ENCODE data around the gene CLEC2B.
A peak's percentile ranks its signal among the peaks of the same experiment; 100 is the strongest.
"Not testable (repeated sequence)": the region's sequence is repeated elsewhere in the genome, so short reads cannot be mapped to it uniquely, and the experiment has no call there.

The CLEC2B gene

GRCh38 chr12:9869307-9870161, at the start of gene CLEC2B:
CLEC2B (minus strand) TSS chr12:9869354.
- peak; percentile 15 for DNase-seq (ENCODE audit: low read depth)

GRCh38 chr12:9911708-9912107, 42.6 kb upstream of the CLEC2B start:
- DNase-seq (ENCODE audit: low read depth): no peak

GRCh38 chr12:9910716-9911421, 41.7 kb upstream of the CLEC2B start:
- no peak for DNase-seq (ENCODE audit: low read depth)

GRCh38 chr12:9909724-9910123, 40.6 kb upstream of the CLEC2B start:
- DNase-seq (ENCODE audit: low read depth): no peak

GRCh38 chr12:9908350-9908749, 39.2 kb upstream of the CLEC2B start:
- DNase-seq (ENCODE audit: low read depth): no peak

DNA sequence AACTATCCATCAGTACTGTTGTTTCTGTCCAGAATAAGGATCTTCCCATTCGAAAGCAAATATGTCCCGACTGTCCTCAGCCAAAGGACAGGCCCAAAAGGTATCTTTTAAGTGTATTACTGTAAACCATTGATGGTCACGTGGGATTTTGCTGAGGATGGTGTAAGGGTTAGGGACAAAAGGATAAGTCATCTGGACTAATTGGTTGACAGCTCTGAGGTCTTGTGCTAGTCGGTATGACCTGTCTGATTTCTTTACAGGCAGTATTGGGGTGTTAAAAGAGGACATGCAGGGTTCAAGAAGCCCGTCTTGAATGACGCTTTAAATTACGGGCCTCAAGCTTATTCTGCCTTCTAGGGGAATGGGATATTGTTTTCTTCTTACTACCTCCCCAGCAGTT, 38.6 kb upstream of the CLEC2B start:
- DNase-seq (ENCODE audit: low read depth): no peak

DNA sequence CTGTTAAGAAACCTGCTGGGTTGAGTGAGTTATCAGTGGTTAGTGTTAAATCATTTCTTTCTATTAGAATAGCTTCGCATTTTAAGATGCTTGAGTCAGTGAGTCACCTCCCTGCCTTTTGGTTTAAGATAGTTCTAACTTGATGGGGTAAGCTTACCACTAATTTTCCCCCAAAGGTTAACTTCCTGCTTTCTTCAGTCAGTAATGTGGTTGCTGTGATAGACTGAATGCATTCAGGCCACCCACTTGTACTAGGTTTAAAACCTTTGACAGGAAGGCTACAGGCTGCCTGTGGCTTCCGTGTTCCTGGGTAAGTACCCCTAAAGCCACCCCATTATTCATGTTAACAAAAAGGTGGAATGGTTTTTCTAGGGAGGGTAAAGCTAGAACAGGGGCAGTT, 37.7 kb upstream of the CLEC2B start:
- DNase-seq (ENCODE audit: low read depth): peak; percentile 33

- DNase-seq (ENCODE audit: low read depth): no peak
Observed at GRCh38 chr12:9902539-9903228, 33.5 kb upstream of the CLEC2B start.

- DNase-seq (ENCODE audit: low read depth): no peak
Observed at GRCh38 chr12:9900930-9901329, 31.8 kb upstream of the CLEC2B start.

- no peak for DNase-seq (ENCODE audit: low read depth)
Observed at GRCh38 chr12:9899209-9899608, 30.1 kb upstream of the CLEC2B start.

DNA sequence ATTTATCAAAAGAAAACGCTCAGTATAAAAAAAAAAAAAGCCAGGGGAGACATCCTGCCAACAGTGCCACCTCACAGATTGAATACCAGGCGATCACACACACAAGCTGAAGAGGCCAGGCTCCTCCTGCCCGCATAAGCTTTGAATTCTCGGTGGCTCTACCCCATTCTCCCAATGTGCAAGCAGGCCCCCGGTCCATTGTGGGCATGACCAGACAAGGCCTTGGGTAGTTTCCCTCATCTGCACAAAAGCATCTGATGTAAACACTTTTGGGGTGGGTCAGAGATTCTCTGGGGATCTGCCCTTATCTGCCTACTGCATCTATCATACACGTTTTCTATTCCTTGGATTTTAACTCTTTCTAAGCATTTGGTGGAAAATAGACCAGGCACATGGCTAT, 28.4 kb upstream of the CLEC2B start:
- no peak for DNase-seq (ENCODE audit: low read depth)

GRCh38 chr12:9895215-9895971, 26.2 kb upstream of the CLEC2B start:
- DNase-seq (ENCODE audit: low read depth): no peak

- no peak for DNase-seq (ENCODE audit: low read depth)
Observed at GRCh38 chr12:9888665-9889273, 19.6 kb upstream of the CLEC2B start.

DNA sequence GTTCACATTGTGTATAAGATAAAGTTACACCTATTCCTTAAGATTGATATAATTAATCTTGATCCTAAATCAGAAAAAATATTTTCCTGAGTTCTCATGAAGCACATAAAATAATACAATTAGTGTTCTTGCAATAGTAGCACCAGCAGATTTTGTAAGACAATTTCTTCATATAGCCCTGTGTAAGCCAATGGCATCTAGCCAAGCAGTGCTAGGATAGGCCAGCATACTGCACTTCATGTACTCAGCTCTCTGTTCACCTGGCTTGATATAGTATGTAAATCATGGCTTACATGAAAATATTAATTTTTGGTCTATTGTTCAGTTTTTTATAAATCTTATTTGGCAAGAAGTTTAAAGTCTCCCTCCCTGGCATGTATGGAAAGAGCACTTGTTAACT, 14.0 kb upstream of the CLEC2B start:
- no peak for DNase-seq (ENCODE audit: low read depth)

GRCh38 chr12:9881988-9882387, 12.8 kb upstream of the CLEC2B start:
- no peak for DNase-seq (ENCODE audit: low read depth)

GRCh38 chr12:9881246-9881645, 12.1 kb upstream of the CLEC2B start, which contains the start of gene KLRF2:
KLRF2 (plus strand) TSS chr12:9881489; CDS start chr12:9881596, 107 bp downstream.
- DNase-seq (ENCODE audit: low read depth): no peak

DNA sequence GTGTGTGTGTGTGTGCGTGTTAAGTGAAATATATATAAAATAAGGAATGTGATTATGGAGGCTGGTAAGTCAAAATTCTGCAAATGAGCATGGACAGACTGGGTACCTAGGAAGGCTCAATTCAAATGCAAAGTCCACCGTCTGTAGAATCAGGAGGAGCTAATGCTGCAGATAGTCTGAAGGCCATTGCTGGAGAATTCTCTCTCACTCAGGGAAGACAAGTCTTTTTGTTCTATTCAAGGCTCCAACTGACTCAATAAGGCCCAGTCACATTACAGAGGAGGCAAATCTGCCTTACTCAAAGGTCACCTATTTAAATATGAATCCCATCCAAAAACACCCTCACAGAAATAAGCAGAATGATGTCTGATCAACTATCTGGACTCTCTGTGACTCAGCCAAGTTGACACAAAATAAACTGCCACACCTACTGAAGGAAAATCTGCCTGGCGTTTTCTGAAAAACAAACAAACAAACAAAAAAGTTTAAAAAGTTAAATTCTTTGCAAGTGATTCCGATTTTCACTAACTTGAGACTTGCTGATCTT, 11.5 kb upstream of the CLEC2B start:
- no peak for DNase-seq (ENCODE audit: low read depth)

DNA sequence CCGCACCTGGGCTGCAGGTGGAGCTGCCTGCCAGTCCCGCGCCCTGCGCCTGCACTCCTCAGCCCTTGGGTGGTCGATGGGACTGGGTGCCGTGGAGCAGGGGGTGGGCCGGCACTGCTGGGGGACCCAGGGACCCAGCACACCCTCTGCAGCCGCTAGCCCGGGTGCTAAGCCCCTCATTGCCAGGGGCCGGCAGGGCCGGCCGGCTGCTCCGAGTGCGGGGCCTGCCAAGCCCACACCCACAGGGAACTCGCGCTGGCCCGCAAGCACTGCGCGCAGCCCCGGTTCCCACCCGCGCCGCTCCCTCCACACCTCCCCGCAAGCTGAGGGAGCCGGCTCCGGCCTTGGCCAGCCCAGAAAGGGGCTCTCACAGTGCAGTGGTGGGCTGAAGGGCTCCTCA, 7.0 kb upstream of the CLEC2B start:
- DNase-seq (ENCODE audit: low read depth): not testable (repeated sequence)

DNA sequence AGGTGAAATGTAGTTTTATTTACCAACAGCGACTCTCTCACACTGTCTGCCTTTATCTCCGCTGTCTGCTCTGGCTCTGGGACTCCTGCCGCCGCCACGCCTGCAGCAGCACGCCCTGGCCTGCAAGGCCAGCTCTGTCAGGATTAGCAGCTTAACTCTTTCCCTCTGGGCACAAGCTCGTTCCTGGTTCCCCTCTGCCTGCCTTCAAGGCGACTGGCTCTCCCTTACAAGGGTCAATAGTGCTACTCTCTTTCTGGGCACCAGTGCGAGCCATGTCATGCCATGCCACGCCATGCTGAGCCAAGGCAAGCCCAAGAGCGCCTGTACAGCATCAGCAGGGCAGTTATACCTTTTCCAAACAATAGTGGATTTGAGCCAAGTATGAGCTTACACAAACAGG, 3.6 kb upstream of the CLEC2B start:
- no peak for DNase-seq (ENCODE audit: low read depth)

DNA sequence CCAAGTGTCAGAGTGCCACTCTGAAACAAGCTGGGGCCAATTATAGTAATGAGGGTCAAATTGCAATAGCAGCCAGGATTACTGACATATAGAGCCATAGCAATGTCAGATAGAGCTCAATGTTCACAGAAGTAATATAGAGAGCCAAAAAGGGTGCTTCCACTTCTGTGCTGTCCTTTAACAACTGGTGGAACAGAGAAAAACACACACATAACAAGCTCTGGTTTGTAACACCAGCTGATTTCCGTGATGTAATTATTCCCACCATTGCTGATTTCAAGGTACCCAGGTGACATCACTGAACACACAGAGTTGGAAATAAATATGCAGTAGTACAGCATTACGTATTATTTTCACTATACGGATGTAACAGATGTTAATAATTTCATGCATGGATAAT, 3.0 kb upstream of the CLEC2B start:
- no peak for DNase-seq (ENCODE audit: low read depth)

DNA sequence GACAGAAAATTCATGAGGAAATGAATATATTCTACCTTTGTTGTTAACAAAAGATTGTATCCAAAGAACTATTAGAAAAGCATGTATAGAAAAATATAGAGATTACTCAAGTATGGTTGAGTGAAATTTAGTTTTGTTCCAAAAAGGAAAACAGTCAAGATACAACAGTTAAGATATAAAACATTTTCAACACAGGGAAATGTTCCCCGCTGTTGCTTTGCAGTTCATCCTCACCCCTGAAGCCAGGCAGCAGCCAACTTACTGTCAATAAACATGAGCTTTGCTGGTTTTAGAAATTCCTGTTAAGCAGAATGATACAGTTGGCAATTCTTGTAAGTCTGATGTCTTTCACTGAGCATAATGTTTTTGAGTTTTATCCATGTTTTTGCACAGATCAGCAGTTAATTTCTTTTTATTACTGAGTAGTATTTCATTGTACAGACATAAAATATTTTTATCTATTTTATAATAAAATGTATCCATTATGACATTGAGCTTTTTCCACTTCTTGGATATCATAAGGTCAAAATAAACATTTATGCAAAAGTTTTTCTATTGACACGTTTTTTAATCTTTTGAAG, 1.2 kb upstream of the CLEC2B start:
- no peak for DNase-seq (ENCODE audit: low read depth)
